K562 (cell line): ENCODE data around the gene ZNF865. TPM values are rescaled to one million over a fixed set of nuclear protein-coding genes. Genes with fewer than 3 reads are reported as not detected.
A peak's percentile ranks its signal among the peaks of the same experiment; 100 is the strongest.

Source experiments
- CBFA2T2 ChIP-seq: fragments of 450-650 bp; conservative IDR thresholded peaks from 2 replicates; pipeline ENCODE4 v1.6.1; 2017; ENCODE audit warnings: mild to moderate bottlenecking
- CXXC5 ChIP-seq: fragments of 250-450 bp; sonication (Bioruptor Pico); IDR thresholded peaks from 2 replicates; pipeline ENCODE4 v1.8.0; 2022; ENCODE audit warnings: inconsistent platforms, mild to moderate bottlenecking, moderate library complexity
- DACH1 ChIP-seq: fragments of 450-650 bp; IDR thresholded peaks from 2 replicates; pipeline ENCODE4 v1.6.1; 2018; ENCODE audit not compliant: partially characterized antibody
- DDX20 ChIP-seq: fragments of 450-650 bp; IDR thresholded peaks from 2 replicates; pipeline ENCODE4 v1.6.1; 2016; ENCODE audit warnings: missing genetic modification characterization, low read depth, mild to moderate bottlenecking, missing compliant biosample characterization, moderate library complexity
- EHMT2 ChIP-seq: fragments of 450-650 bp; IDR thresholded peaks from 2 replicates; pipeline ENCODE4 v1.6.1; 2018; ENCODE audit warnings: antibody characterized with exemption
- GTF2A2 ChIP-seq: IDR thresholded peaks from 2 replicates; pipeline ENCODE4 v1.6.1; 2016; ENCODE audit warnings: mild to moderate bottlenecking, missing genetic modification characterization, missing compliant biosample characterization
- HNRNPUL1 ChIP-seq: fragments of 200-400 bp; formaldehyde crosslinking; IDR thresholded peaks from 2 replicates; pipeline ENCODE4 v1.6.1; 2017; ENCODE audit warnings: low read length
- MYBL2 ChIP-seq, 2 experiments: fragments of 450-650 bp in 1 of 2; sonication (generic) in 1 of 2; formaldehyde crosslinking in 1 of 2; IDR thresholded peaks; 2 replicates each; pipeline versions ENCODE4 v1.6.1 to v1.8.1; 2017 to 2022; ENCODE audit warnings: borderline replicate concordance in 1 of 2, inconsistent platforms in 1 of 2, low read depth in 1 of 2, mild to moderate bottlenecking in 1 of 2, missing genetic modification reagents in 1 of 2, moderate library complexity in 1 of 2
- NFIX ChIP-seq: fragments of 250-450 bp; sonication (Bioruptor Pico); IDR thresholded peaks from 2 replicates; pipeline ENCODE4 v1.4.0; 2020; ENCODE audit warnings: low read depth, mild to moderate bottlenecking, moderate library complexity
- NR1H2 ChIP-seq: sonication (generic); formaldehyde crosslinking; IDR thresholded peaks from 2 replicates; pipeline ENCODE4 v1.4.0; 2020; ENCODE audit warnings: mild to moderate bottlenecking, missing genetic modification reagents
- POLR2G ChIP-seq: fragments of 200-400 bp; formaldehyde crosslinking; IDR thresholded peaks from 2 replicates; pipeline ENCODE4 v1.6.1; 2017; ENCODE audit warnings: low read depth, mild to moderate bottlenecking, antibody characterized with exemption, low read length, moderate library complexity
- RBM22 ChIP-seq: fragments of 200-400 bp; formaldehyde crosslinking; IDR thresholded peaks from 2 replicates; pipeline ENCODE4 v1.6.1; 2018; ENCODE audit warnings: low read length, low read depth; ENCODE audit not compliant: poor library complexity, severe bottlenecking
- RBM34 ChIP-seq: fragments of 200-400 bp; formaldehyde crosslinking; IDR thresholded peaks from 2 replicates; pipeline ENCODE4 v1.6.1; 2018; ENCODE audit warnings: low read length, borderline replicate concordance; ENCODE audit not compliant: insufficient read depth
- RFX7 ChIP-seq: fragments of 250-450 bp; sonication (Bioruptor Pico); IDR thresholded peaks from 2 replicates; pipeline ENCODE4 v1.5.1; 2021; ENCODE audit warnings: mild to moderate bottlenecking
- SPI1 ChIP-seq: IDR thresholded peaks from 2 replicates; pipeline ENCODE4 v1.6.1; 2011; ENCODE audit warnings: low read depth, low read length, control low read depth, borderline replicate concordance
- ZBTB40 ChIP-seq, 2 experiments: fragments of 450-650 bp in 1 of 2; sonication (generic) in 1 of 2; formaldehyde crosslinking in 1 of 2; IDR thresholded peaks; 2 replicates each; pipeline versions ENCODE4 v1.7.1 to v1.9.0; 2016 to 2022; ENCODE audit warnings: inconsistent platforms in 1 of 2, mild to moderate bottlenecking in 1 of 2, missing genetic modification reagents in 1 of 2
- ZNF24 ChIP-seq: fragments of 450-650 bp; IDR thresholded peaks from 2 replicates; pipeline ENCODE4 v1.6.1; 2016
- ZNF41 ChIP-seq: fragments of 250-450 bp; sonication (Bioruptor Pico); conservative IDR thresholded peaks from 2 replicates; pipeline ENCODE4 v1.4.0; 2020; ENCODE audit warnings: mild to moderate bottlenecking
- ZNF57 ChIP-seq: fragments of 450-650 bp; formaldehyde crosslinking; IDR thresholded peaks from 2 replicates; pipeline ENCODE4 v1.4.0; 2020; ENCODE audit warnings: mild to moderate bottlenecking, moderate library complexity
- polyA plus RNA-seq, 8 experiments: library from polyadenylated mRNA; depleted of rRNA in 4 of 8; stranded (reverse) in 5 of 8; unstranded in 3 of 8; fragments of >200 nt; fragmentation: Nextera tagmentation in 2 of 8; fragmentation: Illumina TruSeq in 1 of 8; extraction: Ambion mirVana in 2 of 8; extraction: Trizol in 1 of 8; gene quantifications; 2 replicates each; pipeline versions ENCODE4 v1.2.1 to v1.2.3, GENCODE V29; 2011 to 2014; ENCODE audit warnings: inconsistent platforms in 1 of 8, missing spikeins in 1 of 8
- total RNA-seq, 7 experiments: library from RNA; depleted of rRNA in 6 of 7; stranded (reverse); fragments of >200 nt in 6 of 7; fragmentation: Illumina TruSeq in 2 of 7; extraction: Trizol in 2 of 7; gene quantifications; 2 replicates each; pipeline versions ENCODE4 v1.2.1 to v1.2.3, GENCODE V29; 2011 to 2021; ENCODE audit warnings: low replicate concordance in 1 of 7

The ZNF865 gene
- total and polyA plus RNA-seq, 9 of the 15 experiments (the other 6 are each of a cell fraction or from before 2014, with no cell fraction given), result 0.40 to 18.8 (median 1.6) TPM; not detected in 2

DNA sequence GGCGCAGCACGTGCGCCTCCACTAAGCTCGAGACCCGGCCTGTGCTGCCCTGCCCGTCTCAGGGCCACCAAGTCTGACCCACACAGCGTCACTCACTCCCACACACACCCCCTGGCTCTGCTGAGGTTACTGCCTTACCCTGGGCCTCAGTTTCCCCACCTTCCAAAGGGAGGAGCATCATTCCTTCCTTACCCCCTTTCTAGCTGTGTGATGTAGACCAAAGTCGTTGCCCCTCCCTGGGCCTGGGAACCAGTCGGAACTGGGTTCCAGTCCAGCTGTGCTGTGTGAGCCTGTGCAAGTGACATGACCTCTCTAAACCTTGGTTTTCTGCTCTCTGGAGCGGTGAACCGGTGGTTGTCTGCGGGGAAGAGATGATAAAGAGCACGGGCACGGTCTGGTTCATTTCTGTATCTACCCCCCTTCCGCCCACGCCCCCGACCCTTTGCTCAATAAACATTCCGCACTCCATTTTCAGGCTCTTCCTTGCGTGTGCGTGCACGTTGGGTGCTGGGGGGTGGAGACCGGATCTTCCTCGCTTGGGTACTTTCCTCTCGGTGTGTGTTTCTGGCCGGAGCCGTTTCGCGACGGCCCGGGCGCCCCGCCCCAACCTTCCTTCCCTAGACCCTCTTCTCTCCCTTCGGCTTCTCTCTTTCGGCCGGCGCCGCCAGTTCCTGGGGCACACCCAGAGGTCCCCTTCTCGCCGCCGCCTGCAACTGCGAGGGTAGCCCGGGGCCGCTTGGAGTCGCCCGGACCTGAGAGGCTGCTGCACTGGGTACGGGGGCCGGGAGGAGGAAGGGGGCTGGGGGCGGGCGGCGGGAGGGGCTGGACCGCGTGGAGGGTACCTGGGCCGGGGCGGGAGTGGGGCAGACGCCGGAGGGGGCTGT, 37.8 kb downstream of the ZNF865 start, which contains the start of gene ZNF581 (continued):
- TF ChIP-seq ZBTB40 (IDR thresholded peaks at IDR 0.05) (peak; percentile 94), ZBTB40 (CRISPR knock-in tag; IDR thresholded peaks at IDR 0.05) (no peak), RBM22 (peak; percentile 88), SPI1 (no peak), NR1H2 (CRISPR knock-in tag) (no peak), ZNF41 (CRISPR knock-in tag) (no peak), POLR2G (peak; percentile 87), GTF2A2 (tag) (no peak), DACH1 (no peak), ZNF57 (CRISPR knock-in tag) (no peak), NFIX (no peak), RFX7 (CRISPR knock-in tag) (no peak), CXXC5 (CRISPR knock-in tag) (peak; percentile 81), RBM34 (no peak), EHMT2 (no peak), CBFA2T2 (no peak), DDX20 (no peak), ZNF24 (peak; percentile 22; the same call in 1 of the 2 replicates), HNRNPUL1 (no peak), MYBL2 (IDR thresholded peaks at IDR 0.05; ENCODE audit: low read depth) (no peak), MYBL2 (CRISPR knock-in tag; IDR thresholded peaks at IDR 0.05; ENCODE audit: borderline replicate concordance) (no peak)
